CD14-positive monocyte (primary cell): ENCODE measurements around the gene NFATC2IP. TPM values are rescaled to one million over a fixed set of nuclear protein-coding genes. Genes with fewer than 3 reads are reported as not detected.
A peak's percentile ranks its signal among the peaks of the same experiment; 100 is the strongest.

Experiments used
- DNase-seq, 3 donors: peaks; one replicate each; pipeline ENCODE4 v3.0.0-alpha.2; 2011 to 2022
- H2AFZ ChIP-seq: 2 replicates; pipeline ENCODE4 v1.6.0; 2012; ENCODE audit warnings: mild to moderate bottlenecking, low read depth, low read length, inconsistent platforms; ENCODE audit not compliant: insufficient read depth, poor library complexity, severe bottlenecking
- H3K27ac ChIP-seq, 2 donors: 1 replicate in 1 of 2; 2 replicates in 1 of 2; pipeline ENCODE4 v1.5.1; 2012 to 2013; ENCODE audit warnings: low read length in 2 of 2, control low read depth in 1 of 2, inconsistent platforms in 1 of 2, low read depth in 1 of 2, mild to moderate bottlenecking in 1 of 2
- H3K27me3 ChIP-seq, 2 donors: one replicate each; pipeline versions ENCODE4 v1.6.0 to v1.6.1; 2011 to 2013; ENCODE audit warnings: low read length in 2 of 2; ENCODE audit not compliant: control insufficient read depth in 2 of 2, insufficient read depth in 2 of 2
- H3K36me3 ChIP-seq, 2 donors: replicated peaks in 1 of 2; 1 replicate in 1 of 2; 2 replicates in 1 of 2; pipeline versions ENCODE4 v1.5.1 to v1.6.1; 2012 to 2013; ENCODE audit warnings: low read length in 2 of 2, control low read depth in 1 of 2, inconsistent platforms in 1 of 2, mild to moderate bottlenecking in 1 of 2; ENCODE audit not compliant: insufficient read depth in 2 of 2, control insufficient read depth in 1 of 2
- H3K4me1 ChIP-seq, 2 donors: 1 replicate in 1 of 2; 2 replicates in 1 of 2; pipeline versions ENCODE4 v1.5.1 to v1.6.1; 2012 to 2013; ENCODE audit warnings: low read length in 2 of 2, control low read depth in 1 of 2, inconsistent platforms in 1 of 2, mild to moderate bottlenecking in 1 of 2, moderate library complexity in 1 of 2; ENCODE audit not compliant: insufficient read depth in 2 of 2, control insufficient read depth in 1 of 2
- H3K4me2 ChIP-seq: replicated peaks from 2 replicates; pipeline ENCODE3; 2012; ENCODE audit warnings: low read length, moderate library complexity, mild to moderate bottlenecking; ENCODE audit not compliant: poor library complexity, severe bottlenecking; ENCODE audit errors: extremely low read depth
- H3K4me3 ChIP-seq, 3 experiments: fragments of 200-600 bp in 1 of 3; sonication (generic) in 1 of 3; replicated peaks in 1 of 3; 1 replicate in 2 of 3; 2 replicates in 1 of 3; pipeline ENCODE4 v1.5.1; 2011 to 2013; ENCODE audit warnings: low read length in 3 of 3, mild to moderate bottlenecking in 3 of 3, control low read depth in 2 of 3, low read depth in 2 of 3, inconsistent platforms in 1 of 3, moderate library complexity in 1 of 3
- H3K79me2 ChIP-seq: 2 replicates; pipeline ENCODE4 v1.6.0; 2012; ENCODE audit warnings: mild to moderate bottlenecking, control low read depth, inconsistent platforms, low read length, moderate library complexity; ENCODE audit not compliant: insufficient read depth
- H3K9ac ChIP-seq: 2 replicates; pipeline ENCODE4 v1.6.0; 2017; ENCODE audit warnings: low read length, mild to moderate bottlenecking; ENCODE audit not compliant: insufficient read depth, poor library complexity, severe bottlenecking
- H3K9me3 ChIP-seq, 2 donors: replicated peaks in 1 of 2; 1 replicate in 1 of 2; 2 replicates in 1 of 2; pipeline versions ENCODE4 v1.5.1 to v1.6.1; 2012 to 2013; ENCODE audit warnings: low read length in 2 of 2, control low read depth in 1 of 2; ENCODE audit not compliant: control insufficient read depth in 1 of 2, insufficient read depth in 1 of 2
- H4K20me1 ChIP-seq: 2 replicates; pipeline ENCODE4 v1.6.0; 2012; ENCODE audit warnings: mild to moderate bottlenecking, low read length, control low read depth, moderate library complexity; ENCODE audit not compliant: insufficient read depth
- H3K27ac Mint-ChIP-seq, 7 donors: one replicate each; pipeline ENCODE4 v1.8.0; 2020; ENCODE audit warnings: mild to moderate bottlenecking in 7 of 7, mixed read lengths in 7 of 7, moderate library complexity in 6 of 7, inconsistent platforms in 2 of 7
- H3K27me3 Mint-ChIP-seq, 3 donors: one replicate each; pipeline ENCODE4 v1.8.0; 2021 to 2022; ENCODE audit warnings: low read depth in 3 of 3, mild to moderate bottlenecking in 3 of 3, mixed read lengths in 3 of 3, moderate library complexity in 3 of 3, inconsistent platforms in 1 of 3
- H3K36me3 Mint-ChIP-seq, 2 donors: one replicate each; pipeline ENCODE4 v1.8.0; 2020; ENCODE audit warnings: mixed read lengths in 2 of 2, inconsistent platforms in 1 of 2, mild to moderate bottlenecking in 1 of 2
- H3K4me1 Mint-ChIP-seq: one replicate; pipeline ENCODE4 v1.8.0; 2020; ENCODE audit warnings: mild to moderate bottlenecking, mixed read lengths
- H3K4me3 Mint-ChIP-seq, 2 donors: one replicate each; pipeline ENCODE4 v1.8.0; 2020; ENCODE audit warnings: mild to moderate bottlenecking in 2 of 2, mixed read lengths in 2 of 2, moderate library complexity in 1 of 2
- H3K9me3 Mint-ChIP-seq, 7 donors: one replicate each; pipeline ENCODE4 v1.8.0; 2020 to 2022; ENCODE audit warnings: mixed read lengths in 7 of 7, mild to moderate bottlenecking in 6 of 7, moderate library complexity in 6 of 7, inconsistent platforms in 2 of 7
- CTCF ChIP-seq: fragments of 200-600 bp; IDR thresholded peaks from one replicate; pipeline ENCODE4 v1.8.0; 2022; ENCODE audit warnings: antibody characterized with exemption, mild to moderate bottlenecking
- WGBS: methylation state at CpG from one replicate; pipeline ENCODE4 v1.1.5; 2013; ENCODE audit warnings: missing lambda C conversion rate; ENCODE audit not compliant: insufficient coverage; 5-methylcytosine and 5-hydroxymethylcytosine counted together
- intact Hi-C, 2 donors: fragments of 100-400 bp; cut with micrococcal nuclease; formaldehyde crosslinking; loops; one replicate each; pipeline versions ENCODE4 v1.15.0 to v1.15.1; 2023
- polyA plus RNA-seq, 3 donors: library from polyadenylated mRNA; depleted of rRNA in 1 of 3; unstranded in 2 of 3; stranded (reverse) in 1 of 3; fragments of 300-500 nt in 2 of 3; fragments of >200 nt in 1 of 3; fragmentation: Illumina TruSeq in 2 of 3; gene quantifications; 1 replicate in 2 of 3; 2 replicates in 1 of 3; pipeline ENCODE4 v1.2.3, GENCODE V29; 2012 to 2021

Gene NFATC2IP
- polyA plus RNA-seq, 3 donors = 17.5 to 125 (median 18.4) TPM

GRCh38 chr16:28975158-28975599 is 24.4 kb downstream of the NFATC2IP start:
- H3K27me3 Mint-ChIP-seq = no peaks in the 10 kb centered on the region
- peaks cover 24 to 35% of the 10 kb centered on the region in 2 donors for H3K36me3 ChIP-seq
- peak overlapping the region; percentile 95 for H3K9ac ChIP-seq
- peak overlapping the region; percentile 99 for H3K4me2 ChIP-seq
- H3K4me3 Mint-ChIP-seq = peak overlapping the region; percentile 91 to 94
- H3K9me3 Mint-ChIP-seq = peaks cover 0 to 5% (median 0%) of the 10 kb centered on the region in 7 donors
- 9% methylated on average over 21 of the region's 30 CpGs for WGBS
- H3K4me1 ChIP-seq = peaks cover 28 to 38% of the 10 kb centered on the region in 2 donors
- peak in 1 of 3 donors; percentile 23 for DNase-seq
- peaks cover 29% of the 10 kb centered on the region for H4K20me1 ChIP-seq
- intact Hi-C loops = no loop called here
- H3K9me3 ChIP-seq = no peaks in the 10 kb centered on the region
- peak overlapping the region; percentile 85 to 98 (median 92) for H3K4me3 ChIP-seq
- peaks cover 38% of the 10 kb centered on the region for H3K4me1 Mint-ChIP-seq
- H3K36me3 Mint-ChIP-seq = peaks cover 33 to 43% of the 10 kb centered on the region in 2 donors
- H3K27ac Mint-ChIP-seq = peak overlapping the region; percentile 50 to 96 (median 95)
- H3K27me3 ChIP-seq = no peaks in the 10 kb centered on the region
- H3K79me2 ChIP-seq = peaks cover 39% of the 10 kb centered on the region
- peak overlapping the region; percentile 74 to 93 for H3K27ac ChIP-seq
- H2AFZ ChIP-seq = peak overlapping the region; percentile 98
- no peak for TF ChIP-seq CTCF

GRCh38 chr16:28977703-28978662 is 27.2 kb downstream of the NFATC2IP start:
- WGBS = 59% methylated on average over 8 of the region's 11 CpGs
- intact Hi-C loops = no loop called here

More at GRCh38 chr16:28977703-28978662, 27.2 kb downstream of the NFATC2IP start:
- no peak overlapping the region for H3K4me2 ChIP-seq
- Mint-ChIP-seq H3K4me3 (no peak overlapping the region), H3K27me3 (peaks cover 3 to 6% (median 4%) of the 10 kb centered on the region in 3 donors), H3K36me3 (peaks cover 56 to 71% of the 10 kb centered on the region in 2 donors), H3K4me1 (peaks cover 38% of the 10 kb centered on the region), H3K9me3 (peaks cover 4 to 18% (median 9%) of the 10 kb centered on the region in 7 donors), H3K27ac (peak overlapping the region in 2 of 7 donors; percentile 19 to 67)
- no peak overlapping the region for H3K4me3 ChIP-seq
- DNase-seq = no peak
- peaks cover 0 to 11% of the 10 kb centered on the region in 2 donors for H3K9me3 ChIP-seq
- no peak overlapping the region for H2AFZ ChIP-seq
- peaks cover 39% of the 10 kb centered on the region for H3K79me2 ChIP-seq
- TF ChIP-seq CTCF = peak; percentile 32
- peaks cover 41% of the 10 kb centered on the region for H4K20me1 ChIP-seq
- peaks cover 50 to 64% of the 10 kb centered on the region in 2 donors for H3K36me3 ChIP-seq
- no peaks in the 10 kb centered on the region for H3K27me3 ChIP-seq
- H3K9ac ChIP-seq = no peak overlapping the region
- H3K4me1 ChIP-seq = peaks cover 28 to 38% of the 10 kb centered on the region in 2 donors
- no peak overlapping the region for H3K27ac ChIP-seq
